ENCODE results near the gene CDH12. TPM values are rescaled to one million over a fixed set of nuclear protein-coding genes. Genes with fewer than 3 reads are reported as not detected.

The CDH12 gene
- total and polyA plus RNA-seq, 7 donors: not detected

- Histone ChIP-seq H3K9me3 (no peaks in the 10 kb centered on the region), H3K27ac (no peak overlapping the region), H3K4me1 (no peaks in the 10 kb centered on the region), H3K4me3 (no peak overlapping the region), H3K27me3 (ENCODE audit: insufficient read depth in 3 of 3, low read length in 2 of 3) (no peaks in the 10 kb centered on the region), H3K36me3 (ENCODE audit: insufficient read depth in 1 of 2, low read depth in 1 of 2) (no peaks in the 10 kb centered on the region)
- no peak for DNase-seq
- intact Hi-C loops (cut with DNase I): no loop called here
- ATAC-seq: no peak
- TF ChIP-seq CTCF (IDR thresholded peaks at IDR 0.05): no peak
- WGBS, 3 donors: 91 to 96% (median 95%) methylated on average over 2 of the region's 2 CpGs
These were observed 227.7 kb downstream of the CDH12 start for GRCh38 chr5:22625451-22625850.

DNA sequence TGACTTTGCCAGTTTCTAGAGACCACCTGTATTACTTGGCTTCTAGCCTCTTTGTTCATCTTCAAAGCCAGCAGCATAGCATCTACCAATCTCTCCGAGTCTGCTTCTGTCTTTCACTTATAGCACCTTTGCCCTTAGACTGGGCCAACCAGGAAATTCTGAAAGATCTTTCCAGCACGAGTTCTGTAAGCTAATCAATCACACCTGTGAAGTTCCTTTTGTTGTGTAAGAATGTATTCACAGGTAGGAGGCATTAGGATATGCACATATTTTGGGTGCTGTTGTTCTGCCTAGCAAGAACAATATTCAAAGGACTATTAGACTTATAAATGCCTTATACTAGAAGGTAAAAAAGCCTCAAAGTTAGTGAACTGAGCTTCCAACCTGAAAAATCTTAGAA lies 232.1 kb downstream of the CDH12 start:
- Histone ChIP-seq H3K4me1 (no peaks in the 10 kb centered on the region), H3K27me3 (ENCODE audit: insufficient read depth in 3 of 3, low read length in 2 of 3) (no peaks in the 10 kb centered on the region), H3K36me3 (ENCODE audit: insufficient read depth in 1 of 2, low read depth in 1 of 2) (no peaks in the 10 kb centered on the region), H3K27ac (no peak overlapping the region), H3K9me3 (no peaks in the 10 kb centered on the region), H3K4me3 (no peak overlapping the region)
- intact Hi-C loops (cut with DNase I): no loop called here
- WGBS, 3 donors: 5 to 11% (median 7%) methylated on average over 2 of the region's 2 CpGs
- no peak for DNase-seq
- no peak for ATAC-seq
- no peak for TF ChIP-seq CTCF (IDR thresholded peaks at IDR 0.05)

GRCh38 chr5:22615964-22616363 lies 237.2 kb downstream of the CDH12 start:
- Histone ChIP-seq H3K27ac (no peak overlapping the region), H3K27me3 (ENCODE audit: insufficient read depth in 3 of 3, low read length in 2 of 3) (no peaks in the 10 kb centered on the region), H3K4me3 (no peak overlapping the region), H3K9me3 (no peaks in the 10 kb centered on the region), H3K4me1 (no peaks in the 10 kb centered on the region), H3K36me3 (ENCODE audit: insufficient read depth in 1 of 2, low read depth in 1 of 2) (no peaks in the 10 kb centered on the region)
- 58 to 69% (median 63%) methylated on average over 1 of the region's 1 CpG for WGBS, 3 donors
- intact Hi-C loops (cut with DNase I): no loop called here
- no peak for TF ChIP-seq CTCF (IDR thresholded peaks at IDR 0.05)
- no peak for DNase-seq
- no peak for ATAC-seq

- Histone ChIP-seq H3K4me3 (no peak overlapping the region), H3K4me1 (no peaks in the 10 kb centered on the region), H3K27ac (no peak overlapping the region), H3K9me3 (no peaks in the 10 kb centered on the region), H3K36me3 (ENCODE audit: insufficient read depth in 1 of 2, low read depth in 1 of 2) (no peaks in the 10 kb centered on the region), H3K27me3 (ENCODE audit: insufficient read depth in 3 of 3, low read length in 2 of 3) (no peaks in the 10 kb centered on the region)
- intact Hi-C loops (cut with DNase I): no loop called here
- TF ChIP-seq CTCF (IDR thresholded peaks at IDR 0.05): no peak
- no peak for ATAC-seq
- no peak for DNase-seq
- WGBS, 3 donors: 62 to 72% (median 70%) methylated on average over 5 of the region's 5 CpGs
These were observed 238.6 kb downstream of the CDH12 start for GRCh38 chr5:22614486-22615094.

DNA sequence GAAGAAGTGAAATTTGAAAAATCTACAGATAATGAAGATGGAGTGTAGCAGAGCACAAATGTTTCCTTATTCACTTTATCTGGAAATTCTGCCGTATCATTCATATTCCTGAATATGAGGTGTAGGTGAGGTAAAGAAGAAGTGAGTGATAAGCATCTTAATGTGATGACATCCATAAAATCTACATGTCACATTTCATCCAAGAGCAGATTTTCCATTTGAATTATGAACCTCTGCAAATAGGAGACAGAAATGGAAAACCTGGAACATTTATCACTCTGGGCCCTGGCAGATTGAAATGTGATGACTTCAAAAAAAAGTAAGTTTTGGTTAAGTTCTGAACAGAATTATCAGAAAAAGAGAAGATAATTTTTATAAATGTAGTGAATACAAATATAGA lies 240.2 kb downstream of the CDH12 start:
- Histone ChIP-seq H3K9me3 (no peaks in the 10 kb centered on the region), H3K36me3 (ENCODE audit: insufficient read depth in 1 of 2, low read depth in 1 of 2) (no peaks in the 10 kb centered on the region), H3K27ac (no peak overlapping the region), H3K4me1 (no peaks in the 10 kb centered on the region), H3K4me3 (no peak overlapping the region), H3K27me3 (ENCODE audit: insufficient read depth in 3 of 3, low read length in 2 of 3) (no peaks in the 10 kb centered on the region)
- 94 to 97% (median 96%) methylated on average over 1 of the region's 1 CpG for WGBS, 3 donors
- TF ChIP-seq CTCF (IDR thresholded peaks at IDR 0.05): no peak
- ATAC-seq (no peak), DNase-seq (no peak)
- intact Hi-C loops (cut with DNase I): no loop called here

All from psoas muscle (tissue), 8 donors.